ENCODE results near the gene ZNF808.
"Not testable (repeated sequence)": the region's sequence is repeated elsewhere in the genome, so short reads cannot be mapped to it uniquely, and the experiment has no call there.

The ZNF808 gene

DNA sequence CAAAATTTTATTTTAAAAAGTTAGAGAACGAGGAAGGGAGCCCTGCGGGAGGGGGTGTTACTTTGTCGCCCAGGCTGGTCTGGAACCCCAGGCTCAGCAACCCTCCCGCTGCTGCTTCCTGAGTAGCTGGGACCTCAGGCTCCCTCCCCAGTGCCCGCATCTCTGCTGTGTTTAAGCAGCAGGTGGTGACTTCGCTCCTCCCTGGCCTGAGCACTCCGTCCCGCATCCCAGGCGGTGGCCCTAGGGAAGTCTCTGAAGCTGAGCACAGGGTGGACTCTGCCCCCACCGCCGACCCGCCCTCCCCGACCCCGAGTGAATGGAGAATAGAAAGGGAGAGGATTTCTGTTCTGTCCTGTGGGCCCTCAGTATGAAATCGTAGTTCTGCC is 73.2 kb downstream of the ZNF808 start:
- no peak for DNase-seq

DNA sequence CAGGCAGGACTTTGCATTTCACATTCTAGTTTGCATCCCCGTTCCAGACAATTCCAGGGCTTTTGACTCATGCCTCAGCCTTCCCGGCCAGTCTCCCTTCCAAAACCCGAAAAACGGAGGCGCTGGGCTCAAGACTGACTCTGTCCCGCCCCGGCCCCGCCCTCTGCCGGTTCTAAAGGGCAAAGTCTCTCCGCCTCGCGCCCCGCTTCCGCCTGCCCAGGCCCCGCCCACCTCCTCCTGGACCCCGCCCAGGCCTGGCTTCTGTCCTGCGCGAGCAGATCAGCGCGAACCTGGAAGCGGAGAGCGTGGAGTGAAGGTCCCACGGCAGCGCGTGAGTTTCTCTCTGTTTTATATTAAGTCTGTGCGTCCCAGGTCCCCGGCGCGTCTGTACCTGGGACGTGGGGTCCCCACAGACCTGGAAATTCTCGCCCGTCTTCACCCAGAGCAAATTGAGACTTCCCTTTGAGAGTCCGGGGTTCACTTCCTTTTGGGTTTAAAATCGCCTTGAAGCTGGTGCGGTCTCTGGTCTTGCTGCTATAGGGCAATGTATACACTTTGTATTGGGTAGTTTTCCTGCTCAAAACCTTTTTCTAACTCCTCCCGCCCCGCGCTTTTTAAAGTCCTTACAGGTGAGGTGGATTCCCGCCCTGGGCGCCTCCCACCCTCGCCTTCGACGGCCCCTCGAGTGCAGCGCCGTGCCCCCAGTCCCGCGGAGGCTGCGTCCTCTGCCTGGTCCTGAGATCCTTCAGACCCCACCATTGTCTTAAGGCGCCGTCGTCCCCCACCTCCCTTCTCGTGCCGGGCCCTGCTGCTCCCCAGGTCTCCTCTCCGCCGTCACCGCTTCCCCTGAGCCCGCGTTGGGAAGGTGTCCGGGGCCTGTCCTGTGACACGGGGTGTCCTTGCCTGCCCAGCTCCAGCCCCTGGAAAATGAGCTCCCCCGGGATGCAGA is 73.8 kb downstream of the ZNF808 start:
- DNase-seq = peak; percentile 85

DNA sequence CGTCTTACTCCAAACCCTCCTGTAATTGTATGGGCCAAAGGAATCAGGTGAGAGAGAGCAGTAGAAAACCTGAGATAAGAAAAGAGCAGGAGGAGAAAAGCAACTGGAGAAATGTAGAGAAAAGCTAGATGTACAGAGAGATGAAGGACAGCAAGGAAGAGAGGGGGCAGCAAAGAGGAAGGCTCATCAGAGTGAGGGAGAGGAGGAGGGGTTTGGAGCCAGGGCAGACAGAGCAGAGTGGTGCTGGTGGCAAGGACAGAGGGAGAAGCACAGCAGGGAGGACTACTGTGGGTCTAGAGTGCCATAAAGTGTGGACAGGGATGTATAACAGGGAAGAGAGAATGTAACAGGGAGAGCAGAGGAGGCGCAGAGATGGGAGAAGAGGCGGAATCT is 74.5 kb downstream of the ZNF808 start:
- DNase-seq = not testable (repeated sequence)

DNA sequence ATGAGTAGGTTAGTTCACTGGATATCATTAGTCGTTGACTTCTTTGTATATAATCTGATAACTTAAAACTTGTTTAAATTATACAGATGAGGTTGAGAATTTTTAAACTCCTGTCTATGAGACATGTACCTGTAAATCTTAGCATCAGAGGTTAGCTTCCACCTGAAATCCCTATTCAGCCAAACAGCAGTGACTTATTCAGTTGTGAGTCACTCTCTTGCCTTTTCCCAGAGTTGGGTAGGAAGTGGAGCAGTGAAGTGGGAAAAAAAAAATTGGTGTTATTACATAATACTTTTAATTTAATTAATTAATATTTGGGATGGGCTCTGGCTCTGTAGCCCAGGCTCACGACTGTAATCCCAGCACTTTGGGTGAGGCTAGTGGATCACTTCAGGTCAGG is 75.5 kb downstream of the ZNF808 start:
- DNase-seq = no peak

DNA sequence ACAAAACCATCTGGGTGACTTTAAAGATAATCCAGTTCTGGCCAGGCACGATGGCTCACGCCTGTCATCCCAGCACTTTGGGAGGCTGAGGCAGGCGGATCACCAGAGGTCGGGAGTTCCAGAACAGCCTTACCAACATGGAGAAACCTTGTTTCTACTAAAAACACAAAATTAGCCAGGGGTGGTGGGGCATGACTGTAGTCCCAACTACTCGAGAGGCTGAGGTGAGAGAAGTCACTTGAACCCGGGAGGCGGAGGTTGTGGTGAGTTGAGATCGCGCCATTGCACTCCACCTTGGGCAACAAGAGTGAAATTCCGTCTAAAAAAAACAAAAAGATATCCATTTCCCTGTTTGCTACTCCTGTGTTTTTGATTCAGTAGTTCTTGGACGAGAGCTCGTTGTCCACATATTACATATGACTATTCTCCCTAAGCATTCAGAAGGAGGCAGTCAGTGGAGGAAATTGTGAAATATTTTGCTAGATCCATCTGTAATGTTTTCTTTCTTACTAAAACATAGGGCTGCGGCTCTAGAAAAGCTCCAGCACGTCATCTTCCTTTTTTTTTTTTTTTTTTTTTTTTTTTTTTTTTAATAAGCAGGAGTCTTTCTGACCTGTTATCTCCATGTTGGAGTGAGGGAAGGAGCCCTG is 76.2 kb downstream of the ZNF808 start:
- peak; percentile 19 for DNase-seq

Data from MV-4-11 (cell line).